Subcutaneous preadipocyte (primary cell): ENCODE data around the gene MEF2B. TPM values are rescaled to one million over a fixed set of nuclear protein-coding genes. Genes with fewer than 3 reads are reported as not detected.

Experiments used
- total RNA-seq: library from RNA; depleted of rRNA; stranded (reverse); fragments of >200 nt; gene quantifications from 2 replicates; pipeline ENCODE4 v1.2.3, GENCODE V29; 2012

Gene MEF2B
- total RNA-seq = not detected in 2 replicates

GRCh38 chr19:19170053-19170872 is at the start of gene MEF2B:
Gene MEF2B, minus strand, starts transcription at chr19:19170263. Its CDS starts 19,528 bp downstream, at chr19:19150735.

GRCh38 chr19:19211499-19212420 is 41.7 kb upstream of the MEF2B start, which contains the start of gene NCAN:
Gene NCAN, plus strand, starts transcription at chr19:19211958. Its CDS starts 4,996 bp downstream, at chr19:19216954.

GRCh38 chr19:19203012-19203856 is 33.2 kb upstream of the MEF2B start, which contains the start of gene NR2C2AP:
Gene NR2C2AP, minus strand, starts transcription at chr19:19203414. Its CDS starts 354 bp downstream, at chr19:19203060.

GRCh38 chr19:19192078-19192882 is 22.2 kb upstream of the MEF2B start, which contains the start of the genes BORCS8 and RFXANK:
Gene BORCS8, minus strand, starts transcription at chr19:19192152. Its CDS starts 35 bp downstream, at chr19:19192117.
Gene RFXANK, plus strand, starts transcription at chr19:19192258. Its CDS starts 1,689 bp downstream, at chr19:19193947.

GRCh38 chr19:19138109-19138981 is 31.7 kb downstream of the MEF2B start, which contains the start of gene TMEM161A:
Gene TMEM161A, minus strand, starts transcription at chr19:19138478. Its CDS starts 50 bp downstream, at chr19:19138428.

Other genes with a start within 250 kb of the MEF2B start
- 48.1 and 55.3 TPM in 2 replicates for gene HOMER3, start 229.0 kb downstream of the MEF2B start, total RNA-seq
- gene SUGP2, start 136.7 kb downstream of the MEF2B start, total RNA-seq = 28.3 and 42.8 TPM in 2 replicates
- gene ARMC6, start 136.7 kb downstream of the MEF2B start, total RNA-seq = 50.4 and 54.7 TPM in 2 replicates
- gene SLC25A42, start 106.3 kb downstream of the MEF2B start, total RNA-seq = 4.0 and 4.9 TPM in 2 replicates
- gene TMEM161A, start 31.8 kb downstream of the MEF2B start, total RNA-seq = 24.8 and 25.0 TPM in 2 replicates
- gene BORCS8, start 21.9 kb upstream of the MEF2B start, total RNA-seq = 16.5 and 17.0 TPM in 2 replicates
- 49.7 and 50.3 TPM in 2 replicates for gene RFXANK, start 22.0 kb upstream of the MEF2B start, total RNA-seq
- 9.6 TPM in 2 replicates for gene NR2C2AP, start 33.2 kb upstream of the MEF2B start, total RNA-seq
- under 0.01 TPM in 1 of 2 replicates, not detected in the other for gene NCAN, start 41.7 kb upstream of the MEF2B start, total RNA-seq
- gene TM6SF2, start 103.0 kb upstream of the MEF2B start, total RNA-seq = 0.20 TPM in 1 of 2 replicates, not detected in the other
- 22.8 and 28.5 TPM in 2 replicates for gene SUGP1, start 150.2 kb upstream of the MEF2B start, total RNA-seq
- gene MAU2, start 150.6 kb upstream of the MEF2B start, total RNA-seq = 33.8 and 39.1 TPM in 2 replicates
- 50.0 and 71.4 TPM in 2 replicates for gene GATAD2A, start 235.4 kb upstream of the MEF2B start, total RNA-seq